K562 (cell line): ENCODE measurements around the gene RALY. TPM values are rescaled to one million over a fixed set of nuclear protein-coding genes. Genes with fewer than 3 reads are reported as not detected.

Experiments used
- CC2D1A ChIP-seq: fragments of 450-650 bp; IDR thresholded peaks from 2 replicates; pipeline ENCODE4 v1.6.1; 2017; ENCODE audit warnings: mild to moderate bottlenecking
- CEBPG ChIP-seq, 3 experiments: fragments of 200-800 bp in 1 of 3; sonication (Bioruptor generic) in 1 of 3; sonication (generic) in 1 of 3; formaldehyde crosslinking in 1 of 3; IDR thresholded peaks in 2 of 3; conservative IDR thresholded peaks in 1 of 3; 2 replicates each; pipeline versions ENCODE4 v1.6.1 to v1.8.0; 2016 to 2022; ENCODE audit warnings: missing compliant biosample characterization in 2 of 3, missing genetic modification characterization in 2 of 3, mild to moderate bottlenecking in 1 of 3, missing genetic modification reagents in 1 of 3
- EHMT2 ChIP-seq: fragments of 450-650 bp; IDR thresholded peaks from 2 replicates; pipeline ENCODE4 v1.6.1; 2018; ENCODE audit warnings: antibody characterized with exemption
- FOSL1 ChIP-seq: fragments of 200-800 bp; sonication (Bioruptor generic); conservative IDR thresholded peaks from 2 replicates; pipeline ENCODE4 v1.6.1; 2016; ENCODE audit warnings: missing genetic modification characterization, missing compliant biosample characterization
- HNRNPK ChIP-seq: fragments of 200-400 bp; formaldehyde crosslinking; IDR thresholded peaks from one replicate; pipeline ENCODE4 v1.6.1; 2018; ENCODE audit warnings: mild to moderate bottlenecking, low read depth, low read length; ENCODE audit not compliant: poor library complexity, severe bottlenecking
- KDM2B ChIP-seq: fragments of 250-450 bp; sonication (Bioruptor Pico); IDR thresholded peaks from 2 replicates; pipeline ENCODE4 v1.8.0; 2021; ENCODE audit warnings: mild to moderate bottlenecking, moderate library complexity
- NCOA2 ChIP-seq, 2 experiments: fragments of 450-650 bp; IDR thresholded peaks; 2 replicates each; pipeline ENCODE4 v1.6.1; 2018; ENCODE audit warnings: mild to moderate bottlenecking in 2 of 2, moderate library complexity in 1 of 2; ENCODE audit not compliant: partially characterized antibody in 2 of 2
- RBM25 ChIP-seq: fragments of 200-400 bp; formaldehyde crosslinking; IDR thresholded peaks from 2 replicates; pipeline ENCODE4 v1.6.1; 2018; ENCODE audit warnings: low read length, low read depth, moderate library complexity; ENCODE audit not compliant: severe bottlenecking
- SMAD3 ChIP-seq: fragments of 450-650 bp; formaldehyde crosslinking; conservative IDR thresholded peaks from 2 replicates; pipeline ENCODE4 v1.4.0; 2020; ENCODE audit warnings: mild to moderate bottlenecking
- TBP ChIP-seq: optimal IDR thresholded peaks from 2 replicates; pipeline ENCODE3; 2011; ENCODE audit warnings: low read depth, low read length, improper control_type of control experiment
- TGIF2 ChIP-seq: sonication (generic); formaldehyde crosslinking; IDR thresholded peaks from 2 replicates; pipeline ENCODE4 v1.8.1; 2022; ENCODE audit warnings: mild to moderate bottlenecking, missing genetic modification reagents, moderate library complexity
- THAP12 ChIP-seq: fragments of 250-450 bp; sonication (Bioruptor Pico); IDR thresholded peaks from 2 replicates; pipeline ENCODE4 v1.9.0; 2021; ENCODE audit warnings: mild to moderate bottlenecking, inconsistent platforms
- ZNF507 ChIP-seq: conservative IDR thresholded peaks from 2 replicates; pipeline ENCODE4 v1.6.1; 2017; ENCODE audit warnings: missing genetic modification characterization, missing compliant biosample characterization
- ZNF512 ChIP-seq: IDR thresholded peaks from 2 replicates; pipeline ENCODE4 v1.6.1; 2016; ENCODE audit warnings: missing genetic modification characterization, missing compliant biosample characterization
- ZNF644 ChIP-seq: fragments of 200-800 bp; sonication (Bioruptor generic); IDR thresholded peaks from 2 replicates; pipeline ENCODE4 v1.6.1; 2016; ENCODE audit warnings: low read depth, missing genetic modification characterization, missing compliant biosample characterization
- polyA plus RNA-seq, 8 experiments: library from polyadenylated mRNA; depleted of rRNA in 4 of 8; stranded (reverse) in 5 of 8; unstranded in 3 of 8; fragments of >200 nt; fragmentation: Nextera tagmentation in 2 of 8; fragmentation: Illumina TruSeq in 1 of 8; extraction: Ambion mirVana in 2 of 8; extraction: Trizol in 1 of 8; gene quantifications; 2 replicates each; pipeline versions ENCODE4 v1.2.1 to v1.2.3, GENCODE V29; 2011 to 2014; ENCODE audit warnings: inconsistent platforms in 1 of 8, missing spikeins in 1 of 8
- total RNA-seq, 7 experiments: library from RNA; depleted of rRNA in 6 of 7; stranded (reverse); fragments of >200 nt in 6 of 7; fragmentation: Illumina TruSeq in 2 of 7; extraction: Trizol in 2 of 7; gene quantifications; 2 replicates each; pipeline versions ENCODE4 v1.2.1 to v1.2.3, GENCODE V29; 2011 to 2021; ENCODE audit warnings: low replicate concordance in 1 of 7
- TF ChIP-seq, protein P1 (sequence below): sonication (generic); formaldehyde crosslinking; IDR thresholded peaks from 2 replicates; pipeline ENCODE4 v1.8.0; 2022; ENCODE audit warnings: mild to moderate bottlenecking, missing genetic modification reagents

Gene RALY
- total and polyA plus RNA-seq, 9 of the 15 experiments (the other 6 are each of a cell fraction or from before 2014, with no cell fraction given), result 0.80 to 207 (median 128) TPM

DNA sequence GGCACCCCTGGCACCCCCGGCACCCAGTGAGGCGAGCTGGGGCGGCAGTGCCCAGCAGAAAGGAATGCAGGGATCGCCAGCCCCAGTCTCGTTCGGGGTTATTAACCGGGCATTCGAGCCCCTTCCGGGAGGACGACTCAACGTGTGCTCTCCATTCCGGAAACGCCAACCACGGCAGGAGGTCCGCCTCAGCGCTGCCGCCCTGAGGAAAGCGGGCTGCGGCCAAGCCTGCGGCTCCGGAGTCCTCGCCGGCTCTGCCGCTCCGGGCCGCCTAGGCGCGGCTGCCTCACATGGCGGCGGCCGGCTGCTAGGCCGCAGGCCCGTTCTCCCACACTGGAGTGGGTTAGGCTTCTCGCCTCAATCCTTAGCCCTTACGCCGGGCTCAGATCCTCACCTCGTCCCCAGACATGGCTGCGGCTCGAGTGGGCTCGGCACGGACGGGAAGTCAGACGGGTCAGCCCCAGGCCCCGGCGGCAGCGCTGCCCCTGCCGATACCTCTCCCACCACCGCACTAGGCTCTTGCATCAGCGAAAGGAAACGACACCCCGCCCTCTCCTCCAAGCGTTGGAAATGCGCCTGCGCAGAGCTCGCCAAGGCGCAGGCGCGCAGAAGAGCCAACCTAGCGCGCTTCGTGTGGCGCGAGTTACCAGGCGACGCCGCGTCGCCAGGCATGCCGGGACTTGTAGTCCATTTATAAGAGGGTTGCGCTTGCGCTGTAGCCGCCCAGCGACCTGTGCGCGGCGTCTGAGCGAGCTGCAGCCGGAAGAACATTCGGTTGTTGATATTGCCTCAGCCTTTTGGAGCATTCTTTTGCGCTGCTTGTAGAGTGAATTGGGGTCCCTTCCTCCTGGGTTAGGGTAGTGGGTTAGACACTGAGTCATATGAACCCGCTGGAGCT is 118.2 kb downstream of the RALY start, which contains the start of gene EIF2S2 (continued):
- TF ChIP-seq HNRNPK, result no peak
- no peak for TF ChIP-seq CC2D1A
- no peak for TF ChIP-seq ZNF507 (tag)
- TF ChIP-seq TGIF2, result no peak
- peak; percentile 96 for TF ChIP-seq THAP12 (CRISPR knock-in tag)
- peak in 1 of 2 experiments; percentile 30 for TF ChIP-seq NCOA2 (IDR thresholded peaks at IDR 0.05; ENCODE audit: partially characterized antibody in 2 of 2)
- TF ChIP-seq ZNF512 (tag), result no peak
- TF ChIP-seq CEBPG (CRISPR knock-in tag; IDR thresholded peaks at IDR 0.05), result peak; percentile 99
- peak; percentile 96 to 97 for TF ChIP-seq CEBPG (tag; conservative IDR thresholded peaks at IDR 0.05 in 1 of 2, IDR thresholded peaks at IDR 0.05 in 1 of 2)
- no peak; the same call in 1 of the 2 replicates for TF ChIP-seq ZNF644
- TF ChIP-seq FOSL1 (tag), result no peak
- TF ChIP-seq EHMT2, result no peak
- peak; percentile 98 for TF ChIP-seq TBP
- no peak for TF ChIP-seq RBM25
- TF ChIP-seq, protein P1, sequence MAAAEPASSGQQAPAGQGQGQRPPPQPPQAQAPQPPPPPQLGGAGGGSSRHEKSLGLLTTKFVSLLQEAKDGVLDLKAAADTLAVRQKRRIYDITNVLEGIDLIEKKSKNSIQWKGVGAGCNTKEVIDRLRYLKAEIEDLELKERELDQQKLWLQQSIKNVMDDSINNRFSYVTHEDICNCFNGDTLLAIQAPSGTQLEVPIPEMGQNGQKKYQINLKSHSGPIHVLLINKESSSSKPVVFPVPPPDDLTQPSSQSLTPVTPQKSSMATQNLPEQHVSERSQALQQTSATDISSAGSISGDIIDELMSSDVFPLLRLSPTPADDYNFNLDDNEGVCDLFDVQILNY (CRISPR knock-in tag), result no peak
- no peak for TF ChIP-seq KDM2B (CRISPR knock-in tag)
- 0 out of 2 replicates have a peak, but pooled peaks have one; percentile 14 for TF ChIP-seq SMAD3 (CRISPR knock-in tag)
